ENCODE data around the gene PCDHGC5.

Gene PCDHGC5

GRCh38 chr5:141475625-141476131 lies 13.2 kb upstream of the PCDHGC5 start, which contains the start of gene PCDHGC3:
PCDHGC3 (plus strand) TSS chr5:141475966; CDS start chr5:141476117, 151 bp downstream.
- Histone ChIP-seq H2BK5ac (ENCODE audit: low read length) (no peak within 1 kb of the TSS), H3K27ac (ENCODE audit: low read depth, low read length) (no peak within 1 kb of the TSS), H3K4me1 (ENCODE audit: control insufficient read depth, low read depth, low read length) (peaks cover 1% of the 10 kb centered on the region), H3K4ac (ENCODE audit: low read depth, low read length) (no peak within 1 kb of the TSS), H4K5ac (ENCODE audit: low read length) (no peak within 1 kb of the TSS), H3K27me3 (ENCODE audit: insufficient read depth, low read length, poor library complexity) (no peaks in the 10 kb centered on the region), H2BK120ac (ENCODE audit: low read depth, low read length) (no peak within 1 kb of the TSS), H3K4me2 (ENCODE audit: low read length) (peak within 1 kb of the TSS; percentile 98), H3K9ac (ENCODE audit: low read length) (peak within 1 kb of the TSS; percentile 86), H2BK15ac (replicated peaks; ENCODE audit: low read depth) (no peak within 1 kb of the TSS), H3K36me3 (ENCODE audit: control insufficient read depth, insufficient read depth, low read length) (no peaks in the 10 kb centered on the region), H3K56ac (ENCODE audit: low read length) (peak within 1 kb of the TSS; percentile 94), H3K23ac (ENCODE audit: low read length) (no peak within 1 kb of the TSS), H3K79me2 (ENCODE audit: control insufficient read depth, insufficient read depth, low read length) (no peaks in the 10 kb centered on the region), H3K18ac (ENCODE audit: low read length) (no peak within 1 kb of the TSS), H3K79me1 (ENCODE audit: low read length) (no peaks in the 10 kb centered on the region), H3K4me3 (ENCODE audit: low read length) (peak within 1 kb of the TSS; percentile 76), H4K8ac (ENCODE audit: low read depth, low read length) (no peak within 1 kb of the TSS), H2AK5ac (ENCODE audit: low read length) (no peak within 1 kb of the TSS)
- no CpG with 5 or more reads among the region's 28 CpGs for WGBS (ENCODE audit: extremely low coverage, insufficient coverage, low lambda C conversion rate)
- DNase-seq, result peak; percentile 96

GRCh38 chr5:141476132-141476911 lies 12.6 kb upstream of the PCDHGC5 start:
- peak overlapping the region; percentile 86 for H3K9ac ChIP-seq (ENCODE audit: low read length)
- no peaks in the 10 kb centered on the region for H3K27me3 ChIP-seq (ENCODE audit: insufficient read depth, low read length, poor library complexity)
- H2BK120ac ChIP-seq (ENCODE audit: low read depth, low read length), result no peak overlapping the region
- H3K4ac ChIP-seq (ENCODE audit: low read depth, low read length), result no peak overlapping the region
- H3K79me1 ChIP-seq (ENCODE audit: low read length), result no peaks in the 10 kb centered on the region
- H3K4me1 ChIP-seq (ENCODE audit: control insufficient read depth, low read depth, low read length), result peaks cover 1% of the 10 kb centered on the region
- H3K4me3 ChIP-seq (ENCODE audit: low read length), result peak overlapping the region; percentile 76
- H3K56ac ChIP-seq (ENCODE audit: low read length), result peak overlapping the region; percentile 94
- H2BK5ac ChIP-seq (ENCODE audit: low read length), result no peak overlapping the region
- H4K5ac ChIP-seq (ENCODE audit: low read length), result no peak overlapping the region
- H3K18ac ChIP-seq (ENCODE audit: low read length), result no peak overlapping the region
- H2BK15ac ChIP-seq (replicated peaks; ENCODE audit: low read depth), result no peak overlapping the region
- no peak overlapping the region for H4K8ac ChIP-seq (ENCODE audit: low read depth, low read length)
- H3K23ac ChIP-seq (ENCODE audit: low read length), result no peak overlapping the region
- H3K36me3 ChIP-seq (ENCODE audit: control insufficient read depth, insufficient read depth, low read length), result no peaks in the 10 kb centered on the region
- peak overlapping the region; percentile 98 for H3K4me2 ChIP-seq (ENCODE audit: low read length)
- H3K27ac ChIP-seq (ENCODE audit: low read depth, low read length), result no peak overlapping the region
- peak; percentile 56 for DNase-seq
- H2AK5ac ChIP-seq (ENCODE audit: low read length), result no peak overlapping the region
- H3K79me2 ChIP-seq (ENCODE audit: control insufficient read depth, insufficient read depth, low read length), result no peaks in the 10 kb centered on the region
- WGBS (ENCODE audit: extremely low coverage, insufficient coverage, low lambda C conversion rate), result no CpG with 5 or more reads among the region's 58 CpGs

- no peak overlapping the region for H2BK15ac ChIP-seq (replicated peaks; ENCODE audit: low read depth)
- no peak overlapping the region for H3K23ac ChIP-seq (ENCODE audit: low read length)
- H2AK5ac ChIP-seq (ENCODE audit: low read length), result no peak overlapping the region
- peaks cover 1% of the 10 kb centered on the region for H3K4me1 ChIP-seq (ENCODE audit: control insufficient read depth, low read depth, low read length)
- no peak overlapping the region for H4K5ac ChIP-seq (ENCODE audit: low read length)
- H3K9ac ChIP-seq (ENCODE audit: low read length), result no peak overlapping the region
- no peak overlapping the region for H2BK120ac ChIP-seq (ENCODE audit: low read depth, low read length)
- WGBS (ENCODE audit: extremely low coverage, insufficient coverage, low lambda C conversion rate), result no CpG with 5 or more reads among the region's 24 CpGs
- no peaks in the 10 kb centered on the region for H3K36me3 ChIP-seq (ENCODE audit: control insufficient read depth, insufficient read depth, low read length)
- H3K79me2 ChIP-seq (ENCODE audit: control insufficient read depth, insufficient read depth, low read length), result no peaks in the 10 kb centered on the region
- H3K79me1 ChIP-seq (ENCODE audit: low read length), result no peaks in the 10 kb centered on the region
- no peak overlapping the region for H3K27ac ChIP-seq (ENCODE audit: low read depth, low read length)
- no peaks in the 10 kb centered on the region for H3K27me3 ChIP-seq (ENCODE audit: insufficient read depth, low read length, poor library complexity)
- no peak for DNase-seq
- no peak overlapping the region for H4K8ac ChIP-seq (ENCODE audit: low read depth, low read length)
- H3K18ac ChIP-seq (ENCODE audit: low read length), result no peak overlapping the region
- no peak overlapping the region for H2BK5ac ChIP-seq (ENCODE audit: low read length)
- no peak overlapping the region for H3K4ac ChIP-seq (ENCODE audit: low read depth, low read length)
- H3K56ac ChIP-seq (ENCODE audit: low read length), result no peak overlapping the region
- peak overlapping the region; percentile 98 for H3K4me2 ChIP-seq (ENCODE audit: low read length)
- H3K4me3 ChIP-seq (ENCODE audit: low read length), result no peak overlapping the region
Measured at GRCh38 chr5:141477044-141477575, 11.8 kb upstream of the PCDHGC5 start.

GRCh38 chr5:141477815-141478214 lies 11.1 kb upstream of the PCDHGC5 start:
- H3K27me3 ChIP-seq (ENCODE audit: insufficient read depth, low read length, poor library complexity), result no peaks in the 10 kb centered on the region
- no peaks in the 10 kb centered on the region for H3K36me3 ChIP-seq (ENCODE audit: control insufficient read depth, insufficient read depth, low read length)
- no peak overlapping the region for H2BK5ac ChIP-seq (ENCODE audit: low read length)
- H3K23ac ChIP-seq (ENCODE audit: low read length), result no peak overlapping the region
- no peak overlapping the region for H4K5ac ChIP-seq (ENCODE audit: low read length)
- H2AK5ac ChIP-seq (ENCODE audit: low read length), result no peak overlapping the region
- no peak overlapping the region for H3K4me2 ChIP-seq (ENCODE audit: low read length)
- no peak overlapping the region for H3K27ac ChIP-seq (ENCODE audit: low read depth, low read length)
- H2BK15ac ChIP-seq (replicated peaks; ENCODE audit: low read depth), result no peak overlapping the region
- no peaks in the 10 kb centered on the region for H3K79me2 ChIP-seq (ENCODE audit: control insufficient read depth, insufficient read depth, low read length)
- H2BK120ac ChIP-seq (ENCODE audit: low read depth, low read length), result no peak overlapping the region
- no peak overlapping the region for H3K4me3 ChIP-seq (ENCODE audit: low read length)
- WGBS (ENCODE audit: extremely low coverage, insufficient coverage, low lambda C conversion rate), result no CpG with 5 or more reads among the region's 13 CpGs
- no peak for DNase-seq
- H3K56ac ChIP-seq (ENCODE audit: low read length), result no peak overlapping the region
- no peaks in the 10 kb centered on the region for H3K79me1 ChIP-seq (ENCODE audit: low read length)
- H3K4me1 ChIP-seq (ENCODE audit: control insufficient read depth, low read depth, low read length), result peaks cover 1% of the 10 kb centered on the region
- H3K9ac ChIP-seq (ENCODE audit: low read length), result no peak overlapping the region
- no peak overlapping the region for H4K8ac ChIP-seq (ENCODE audit: low read depth, low read length)
- no peak overlapping the region for H3K4ac ChIP-seq (ENCODE audit: low read depth, low read length)
- H3K18ac ChIP-seq (ENCODE audit: low read length), result no peak overlapping the region

GRCh38 chr5:141478321-141478945 lies 10.4 kb upstream of the PCDHGC5 start:
- peak; percentile 57 for DNase-seq
- Histone ChIP-seq H2BK15ac (replicated peaks; ENCODE audit: low read depth) (no peak overlapping the region), H3K9ac (ENCODE audit: low read length) (no peak overlapping the region), H3K4ac (ENCODE audit: low read depth, low read length) (no peak overlapping the region), H3K27ac (ENCODE audit: low read depth, low read length) (no peak overlapping the region), H3K79me2 (ENCODE audit: control insufficient read depth, insufficient read depth, low read length) (no peaks in the 10 kb centered on the region), H4K8ac (ENCODE audit: low read depth, low read length) (no peak overlapping the region), H3K36me3 (ENCODE audit: control insufficient read depth, insufficient read depth, low read length) (no peaks in the 10 kb centered on the region), H3K27me3 (ENCODE audit: insufficient read depth, low read length, poor library complexity) (no peaks in the 10 kb centered on the region), H2BK5ac (ENCODE audit: low read length) (no peak overlapping the region), H3K23ac (ENCODE audit: low read length) (no peak overlapping the region), H3K4me2 (ENCODE audit: low read length) (no peak overlapping the region), H3K56ac (ENCODE audit: low read length) (no peak overlapping the region), H2AK5ac (ENCODE audit: low read length) (no peak overlapping the region), H3K18ac (ENCODE audit: low read length) (no peak overlapping the region), H3K79me1 (ENCODE audit: low read length) (no peaks in the 10 kb centered on the region), H3K4me1 (ENCODE audit: control insufficient read depth, low read depth, low read length) (peaks cover 4% of the 10 kb centered on the region), H3K4me3 (ENCODE audit: low read length) (no peak overlapping the region), H4K5ac (ENCODE audit: low read length) (no peak overlapping the region), H2BK120ac (ENCODE audit: low read depth, low read length) (no peak overlapping the region)
- WGBS (ENCODE audit: extremely low coverage, insufficient coverage, low lambda C conversion rate), result no CpG with 5 or more reads among the region's 20 CpGs
